ENCODE data around the gene EDIL3. TPM values are rescaled to one million over a fixed set of nuclear protein-coding genes. Genes with fewer than 3 reads are reported as not detected.

EDIL3 gene, protein sequence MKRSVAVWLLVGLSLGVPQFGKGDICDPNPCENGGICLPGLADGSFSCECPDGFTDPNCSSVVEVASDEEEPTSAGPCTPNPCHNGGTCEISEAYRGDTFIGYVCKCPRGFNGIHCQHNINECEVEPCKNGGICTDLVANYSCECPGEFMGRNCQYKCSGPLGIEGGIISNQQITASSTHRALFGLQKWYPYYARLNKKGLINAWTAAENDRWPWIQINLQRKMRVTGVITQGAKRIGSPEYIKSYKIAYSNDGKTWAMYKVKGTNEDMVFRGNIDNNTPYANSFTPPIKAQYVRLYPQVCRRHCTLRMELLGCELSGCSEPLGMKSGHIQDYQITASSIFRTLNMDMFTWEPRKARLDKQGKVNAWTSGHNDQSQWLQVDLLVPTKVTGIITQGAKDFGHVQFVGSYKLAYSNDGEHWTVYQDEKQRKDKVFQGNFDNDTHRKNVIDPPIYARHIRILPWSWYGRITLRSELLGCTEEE
- not detected for total RNA-seq

DNA sequence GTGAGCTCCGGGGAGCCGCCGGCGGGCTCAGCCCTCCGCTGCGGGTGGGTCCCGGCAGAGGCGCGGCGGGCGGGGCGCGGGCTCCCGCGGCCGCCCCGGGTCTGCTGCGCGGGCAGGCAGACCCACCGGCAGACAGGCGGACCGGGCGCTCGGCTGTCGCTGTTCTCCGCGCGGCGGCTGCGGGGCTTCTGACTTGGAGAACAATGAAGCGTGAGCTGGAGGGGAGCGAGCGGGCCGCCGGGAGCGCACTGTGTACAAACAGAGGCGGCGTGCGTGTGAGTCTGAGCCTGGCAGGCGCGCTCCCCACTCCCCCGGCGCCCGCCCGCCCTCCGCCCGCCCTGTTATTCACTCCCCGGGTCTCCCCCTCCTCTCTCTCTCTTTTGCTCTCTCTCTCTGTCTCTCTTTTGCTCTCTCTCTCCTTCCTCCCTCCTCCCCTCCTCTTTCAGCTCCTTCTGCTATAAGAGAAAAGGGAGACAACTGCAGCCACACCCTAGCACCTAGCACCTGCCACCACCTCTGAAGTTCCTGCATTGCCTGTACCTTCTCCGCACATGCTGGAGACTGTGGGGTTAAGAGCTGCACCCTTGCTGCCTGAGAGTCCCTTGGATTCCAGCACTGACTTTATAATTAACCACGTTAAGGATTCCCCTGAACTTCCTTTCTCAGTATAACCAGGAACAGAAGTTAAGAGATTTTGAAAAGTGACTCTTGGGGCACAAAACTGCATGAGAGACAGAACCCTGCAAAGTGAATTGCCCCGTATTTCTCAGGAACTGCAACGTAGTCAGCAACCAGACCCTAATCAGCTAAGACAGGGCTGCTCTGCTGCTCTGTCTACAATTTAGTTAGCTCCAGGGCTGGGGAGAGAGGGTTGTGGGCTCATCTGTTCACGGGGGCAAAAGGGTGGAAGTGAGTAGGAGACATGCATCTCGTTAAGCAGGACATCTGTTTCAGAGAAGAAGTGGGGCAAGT is at the start of gene EDIL3:
TSS of gene EDIL3 (minus strand) at position 277 of the 972 bp plus-strand sequence. CDS start 506 bp downstream, outside the sequence.
- peaks cover 8% of the 10 kb centered on the region for H3K4me1 Mint-ChIP-seq (ENCODE audit: low read depth)
- peaks cover 0 to 2% of the 10 kb centered on the region in 2 donors for H3K9me3 Mint-ChIP-seq
- ATAC-seq (replicated peaks in 1 of 2): no peak
- peak within 1 kb of the TSS; percentile 54 to 64 for H3K4me3 Mint-ChIP-seq
- peaks cover 40% of the 10 kb centered on the region for H3K27me3 Mint-ChIP-seq (ENCODE audit: low read depth)
- H3K27ac Mint-ChIP-seq: no peak within 1 kb of the TSS
- H3K36me3 Mint-ChIP-seq (ENCODE audit: insufficient read depth in 2 of 2): peaks cover 0 to 5% of the 10 kb centered on the region in 2 donors
- DNase-seq: no peak

DNA sequence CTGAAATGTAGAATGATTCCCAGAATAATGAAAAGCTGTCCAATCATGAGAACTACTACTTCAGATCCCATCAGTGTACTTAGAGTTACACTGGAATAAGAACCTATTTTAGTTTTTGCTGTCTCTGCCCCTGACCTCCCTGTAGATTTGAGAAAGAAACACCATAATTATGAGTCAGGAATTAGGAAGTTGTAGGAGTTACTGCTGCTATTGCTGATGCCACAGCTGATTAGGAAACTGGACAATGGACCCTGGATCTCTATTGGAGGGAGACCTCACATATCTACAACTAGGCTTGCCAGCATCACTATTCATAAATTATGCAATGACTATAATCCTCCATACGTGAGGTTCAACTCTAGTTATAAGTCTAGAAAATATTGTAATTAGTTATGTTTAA is 48.8 kb upstream of the EDIL3 start:
- no peak overlapping the region for H3K27ac Mint-ChIP-seq
- no peak for DNase-seq
- no peaks in the 10 kb centered on the region for H3K36me3 Mint-ChIP-seq (ENCODE audit: insufficient read depth in 2 of 2)
- H3K4me3 Mint-ChIP-seq: no peak overlapping the region
- ATAC-seq (replicated peaks in 1 of 2): no peak
- H3K4me1 Mint-ChIP-seq (ENCODE audit: low read depth): no peaks in the 10 kb centered on the region
- no peaks in the 10 kb centered on the region for H3K27me3 Mint-ChIP-seq (ENCODE audit: low read depth)
- peaks cover 1 to 8% of the 10 kb centered on the region in 2 donors for H3K9me3 Mint-ChIP-seq

DNA sequence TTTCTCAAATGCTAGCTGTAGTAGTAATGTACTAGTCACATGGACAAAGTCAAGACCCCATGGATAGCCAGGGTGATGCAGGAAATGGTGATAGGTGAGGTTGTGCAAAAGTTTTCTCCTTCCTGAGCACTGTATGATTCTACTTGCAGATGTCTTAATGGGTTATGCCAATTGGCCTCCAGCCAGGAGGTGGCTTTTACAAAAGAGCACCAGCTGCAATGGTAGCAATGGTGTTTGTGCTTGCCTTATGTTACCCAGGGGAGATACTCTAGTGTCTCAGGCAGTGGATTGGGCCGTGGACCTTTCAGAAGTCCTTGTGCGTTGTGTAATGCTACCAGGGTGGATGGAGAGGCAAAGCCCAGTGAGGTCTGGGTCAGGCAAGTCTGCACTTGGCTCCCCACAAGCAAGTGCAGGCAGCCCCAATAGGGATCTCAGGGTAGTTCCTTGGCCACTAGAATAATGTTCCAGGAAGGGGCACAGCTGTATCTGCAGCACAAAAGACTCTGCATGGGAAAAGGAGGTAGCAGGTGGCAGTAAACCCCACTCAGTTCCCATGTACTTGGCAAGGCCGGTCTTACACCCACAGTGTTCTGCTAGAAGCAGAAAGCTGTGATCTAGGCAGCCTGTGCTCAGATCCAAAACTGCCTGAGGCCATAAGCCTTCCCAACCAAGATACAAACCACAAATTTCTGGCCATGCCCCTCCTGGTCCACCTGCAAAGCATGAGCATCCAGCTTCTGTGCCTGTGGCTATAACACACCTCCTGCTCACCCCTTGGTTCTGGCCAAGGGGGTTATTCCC is 46.4 kb upstream of the EDIL3 start:
- Mint-ChIP-seq H3K9me3 (peaks cover 0 to 9% of the 10 kb centered on the region in 2 donors), H3K36me3 (ENCODE audit: insufficient read depth in 2 of 2) (no peaks in the 10 kb centered on the region), H3K4me3 (no peak overlapping the region), H3K27ac (no peak overlapping the region), H3K4me1 (ENCODE audit: low read depth) (no peaks in the 10 kb centered on the region), H3K27me3 (ENCODE audit: low read depth) (no peaks in the 10 kb centered on the region)
- ATAC-seq (replicated peaks in 1 of 2) (no peak), DNase-seq (no peak)

DNA sequence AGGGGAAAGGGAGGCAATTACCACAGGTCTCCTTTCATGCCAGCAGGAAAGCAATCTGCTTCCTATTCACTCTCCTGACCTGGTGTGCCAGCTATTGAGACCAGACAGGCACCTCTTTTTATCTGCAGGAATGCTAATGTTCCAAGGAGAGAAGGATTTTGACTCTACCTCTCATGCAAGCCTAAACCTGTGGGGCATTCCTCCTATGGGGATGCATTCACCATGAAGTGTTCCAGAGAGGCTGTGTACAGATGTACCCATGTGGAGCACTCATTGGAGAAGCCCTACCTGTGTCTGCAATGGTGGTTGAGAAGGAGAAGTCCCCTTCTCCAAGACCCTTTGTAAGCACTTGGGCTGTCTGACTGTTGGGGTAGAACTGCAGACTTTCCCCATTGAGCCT is 45.4 kb upstream of the EDIL3 start:
- Mint-ChIP-seq H3K9me3 (peaks cover 0 to 7% of the 10 kb centered on the region in 2 donors), H3K4me3 (no peak overlapping the region), H3K27ac (no peak overlapping the region), H3K36me3 (ENCODE audit: insufficient read depth in 2 of 2) (no peaks in the 10 kb centered on the region), H3K4me1 (ENCODE audit: low read depth) (no peaks in the 10 kb centered on the region), H3K27me3 (ENCODE audit: low read depth) (no peaks in the 10 kb centered on the region)
- ATAC-seq (replicated peaks in 1 of 2): no peak
- DNase-seq: no peak

DNA sequence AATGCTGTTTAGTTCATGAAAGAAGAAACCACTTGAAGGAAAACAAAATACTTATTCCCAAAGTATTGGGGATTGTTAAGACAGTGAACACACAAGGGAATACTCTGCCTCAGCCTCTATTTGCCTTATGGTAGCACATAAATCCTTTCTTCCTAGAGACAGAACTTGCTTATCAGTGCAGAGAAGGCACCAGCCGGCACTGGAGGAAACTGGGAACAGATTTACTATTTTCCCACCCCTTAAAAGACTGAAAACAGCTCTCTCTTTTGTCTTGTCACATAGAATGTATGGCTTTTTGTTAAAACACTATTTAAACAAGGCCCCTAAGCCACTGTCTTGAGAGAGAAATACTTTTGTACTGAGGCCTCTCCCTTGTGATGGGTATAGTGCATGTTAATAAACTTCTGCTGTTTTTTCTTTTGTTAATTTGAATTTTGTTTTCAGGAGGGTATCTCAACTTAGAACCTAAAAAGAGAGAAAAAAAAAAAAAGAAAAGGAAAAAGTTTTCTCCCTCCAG is 40.7 kb upstream of the EDIL3 start:
- ATAC-seq (replicated peaks in 1 of 2) (no peak), DNase-seq (no peak)
- Mint-ChIP-seq H3K27ac (no peak overlapping the region), H3K9me3 (peaks cover 0 to 7% of the 10 kb centered on the region in 2 donors), H3K4me1 (ENCODE audit: low read depth) (no peaks in the 10 kb centered on the region), H3K4me3 (no peak overlapping the region), H3K27me3 (ENCODE audit: low read depth) (no peaks in the 10 kb centered on the region), H3K36me3 (ENCODE audit: insufficient read depth in 2 of 2) (no peaks in the 10 kb centered on the region)

DNA sequence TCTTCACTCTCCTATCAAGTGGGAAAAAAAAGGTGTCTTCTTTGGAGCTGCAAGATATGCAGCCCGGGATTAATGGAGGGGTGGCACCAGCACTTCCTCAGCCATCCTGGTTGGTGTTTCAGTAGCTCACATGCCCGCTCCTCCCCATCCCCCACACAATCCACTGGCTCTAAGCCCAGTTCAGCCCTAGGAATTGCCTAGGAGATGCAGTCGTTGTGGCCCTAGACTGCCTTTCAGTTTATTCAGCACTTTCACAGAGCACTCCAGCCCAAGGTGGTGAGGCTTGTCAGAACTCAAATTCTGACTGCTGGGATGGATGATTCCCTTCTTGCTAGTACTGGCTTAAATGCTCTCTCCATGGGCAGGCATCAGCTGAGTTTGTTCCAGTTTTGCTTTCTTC is 35.1 kb upstream of the EDIL3 start:
- Mint-ChIP-seq H3K4me3 (no peak overlapping the region), H3K27me3 (ENCODE audit: low read depth) (no peaks in the 10 kb centered on the region), H3K4me1 (ENCODE audit: low read depth) (no peaks in the 10 kb centered on the region), H3K36me3 (ENCODE audit: insufficient read depth in 2 of 2) (no peaks in the 10 kb centered on the region), H3K9me3 (peaks cover 0 to 2% of the 10 kb centered on the region in 2 donors), H3K27ac (no peak overlapping the region)
- ATAC-seq (replicated peaks in 1 of 2): no peak
- no peak for DNase-seq

DNA sequence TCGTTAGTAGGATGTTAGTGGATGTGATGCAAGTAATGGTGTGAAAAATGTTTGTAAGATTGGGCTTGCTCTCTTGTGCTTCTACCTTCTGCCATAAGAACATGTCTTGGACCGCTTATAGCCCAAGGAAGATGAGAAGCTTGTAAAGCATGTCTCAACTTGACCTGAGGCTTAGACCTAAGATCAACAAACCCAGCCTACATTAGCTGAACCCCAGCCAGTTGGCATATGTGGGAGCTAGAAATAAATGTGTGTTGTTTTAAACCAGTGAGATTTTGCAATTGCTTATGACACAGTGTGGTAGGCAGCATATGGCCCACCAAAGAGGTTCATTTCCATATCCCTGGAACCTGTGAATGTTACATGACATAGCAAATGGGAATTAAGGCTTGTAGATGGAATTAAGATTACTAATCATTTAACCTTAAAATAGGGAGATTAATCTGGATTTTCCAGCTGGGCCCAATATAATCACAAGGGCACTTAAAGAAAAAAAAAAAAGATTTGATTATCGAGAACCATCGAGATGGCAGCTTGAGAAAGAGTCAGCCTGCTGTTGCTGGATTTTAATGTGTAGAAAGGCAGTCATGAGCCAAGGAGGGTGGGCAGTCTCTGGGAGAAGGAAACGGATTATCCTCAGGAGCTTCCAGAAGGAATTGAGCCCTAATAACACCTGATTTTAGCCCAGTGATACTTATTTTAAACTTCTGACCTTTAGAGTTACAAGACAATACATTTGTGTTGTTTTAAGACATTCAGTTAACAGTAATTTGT is 27.3 kb upstream of the EDIL3 start:
- H3K36me3 Mint-ChIP-seq (ENCODE audit: insufficient read depth in 2 of 2): peaks cover 0 to 1% of the 10 kb centered on the region in 2 donors
- H3K9me3 Mint-ChIP-seq: peaks cover 2% of the 10 kb centered on the region in 2 donors
- DNase-seq: no peak
- H3K27ac Mint-ChIP-seq: no peak overlapping the region
- no peaks in the 10 kb centered on the region for H3K27me3 Mint-ChIP-seq (ENCODE audit: low read depth)
- ATAC-seq (replicated peaks in 1 of 2): no peak
- H3K4me1 Mint-ChIP-seq (ENCODE audit: low read depth): no peaks in the 10 kb centered on the region
- no peak overlapping the region for H3K4me3 Mint-ChIP-seq

DNA sequence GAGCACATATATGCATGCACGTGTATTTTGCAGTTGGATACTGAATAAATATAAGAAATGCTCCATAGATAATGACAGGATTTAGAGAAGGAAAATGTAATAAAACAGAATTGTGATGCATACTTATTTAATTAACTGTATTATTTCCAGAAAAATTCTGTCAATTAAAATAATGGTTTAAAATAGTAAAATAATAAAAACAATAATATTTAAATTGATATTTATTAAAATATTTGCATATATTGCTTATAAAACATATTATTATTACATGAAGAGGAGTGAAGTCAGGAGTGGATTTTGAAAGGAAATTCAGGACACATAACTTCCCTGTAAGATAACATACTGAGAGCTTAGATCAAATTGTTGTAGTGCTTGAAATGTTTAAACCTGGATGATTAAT is 21.4 kb upstream of the EDIL3 start:
- Mint-ChIP-seq H3K36me3 (ENCODE audit: insufficient read depth in 2 of 2) (no peaks in the 10 kb centered on the region), H3K27me3 (ENCODE audit: low read depth) (no peaks in the 10 kb centered on the region), H3K27ac (no peak overlapping the region), H3K4me1 (ENCODE audit: low read depth) (no peaks in the 10 kb centered on the region), H3K4me3 (no peak overlapping the region), H3K9me3 (no peaks in the 10 kb centered on the region)
- ATAC-seq (replicated peaks in 1 of 2) (no peak), DNase-seq (no peak)

DNA sequence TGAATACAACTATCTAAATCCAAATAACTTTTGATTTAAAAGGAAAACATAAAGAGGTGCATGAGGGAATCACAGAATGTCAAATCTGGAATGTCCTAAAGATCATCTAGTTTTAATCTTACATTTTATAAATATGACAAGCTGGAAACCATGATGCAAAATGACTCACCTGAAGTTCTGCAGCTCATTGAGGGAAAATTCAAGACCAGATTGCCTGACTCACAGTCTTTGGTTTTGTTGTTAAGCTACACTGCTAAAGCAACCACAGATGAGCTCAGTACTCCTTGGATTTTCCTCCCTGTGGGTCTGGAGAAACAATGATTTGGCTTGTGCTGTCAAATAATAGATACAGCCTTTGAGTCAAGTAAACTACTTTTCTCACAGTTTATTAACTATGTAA is 19.1 kb upstream of the EDIL3 start:
- ATAC-seq (replicated peaks in 1 of 2): no peak
- no peaks in the 10 kb centered on the region for H3K4me1 Mint-ChIP-seq (ENCODE audit: low read depth)
- no peak for DNase-seq
- no peaks in the 10 kb centered on the region for H3K27me3 Mint-ChIP-seq (ENCODE audit: low read depth)
- no peak overlapping the region for H3K27ac Mint-ChIP-seq
- H3K36me3 Mint-ChIP-seq (ENCODE audit: insufficient read depth in 2 of 2): no peaks in the 10 kb centered on the region
- no peaks in the 10 kb centered on the region for H3K9me3 Mint-ChIP-seq
- H3K4me3 Mint-ChIP-seq: no peak overlapping the region

DNA sequence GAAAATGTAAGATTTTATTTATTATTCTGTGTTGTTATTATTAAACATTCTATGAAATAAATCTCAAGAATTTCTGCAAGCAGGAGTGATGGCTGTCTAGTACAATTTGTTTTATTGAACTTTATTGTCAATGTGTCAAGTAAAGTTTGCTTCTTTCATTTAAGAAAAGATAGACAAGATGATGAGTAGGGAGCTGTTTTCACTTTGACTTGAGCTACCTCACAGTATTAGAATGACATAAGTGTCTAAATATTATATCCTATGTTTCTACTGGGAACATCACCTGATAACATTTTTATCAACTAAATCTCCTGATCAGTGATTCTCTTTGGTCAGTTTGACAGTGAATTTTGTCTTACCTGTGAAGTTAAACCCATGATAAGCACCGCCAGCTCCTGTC is 12.7 kb upstream of the EDIL3 start:
- Mint-ChIP-seq H3K4me3 (no peak overlapping the region), H3K27me3 (ENCODE audit: low read depth) (no peaks in the 10 kb centered on the region), H3K36me3 (ENCODE audit: insufficient read depth in 2 of 2) (no peaks in the 10 kb centered on the region), H3K27ac (no peak overlapping the region), H3K9me3 (peaks cover 0 to 2% of the 10 kb centered on the region in 2 donors), H3K4me1 (ENCODE audit: low read depth) (no peaks in the 10 kb centered on the region)
- ATAC-seq (replicated peaks in 1 of 2) (no peak), DNase-seq (no peak)

DNA sequence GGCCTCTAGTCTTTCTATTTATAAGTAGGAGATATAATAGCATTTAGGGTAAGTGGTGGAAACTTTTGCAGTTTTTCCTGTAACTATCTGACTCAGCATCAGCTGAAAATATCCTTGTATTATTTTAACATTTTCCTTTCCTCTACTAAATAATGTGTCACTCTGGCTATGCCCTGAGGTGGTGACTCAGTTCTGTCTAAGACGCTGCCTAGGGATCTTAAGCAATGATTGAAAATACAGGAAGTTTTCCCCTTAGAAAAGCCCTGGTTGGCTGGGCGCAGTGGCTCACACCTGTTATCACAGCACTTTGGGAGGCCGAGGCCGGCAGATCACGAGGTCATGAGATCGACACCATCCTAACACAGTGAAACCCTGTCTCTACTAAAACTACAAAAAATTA is 9.3 kb upstream of the EDIL3 start:
- DNase-seq (no peak), ATAC-seq (replicated peaks in 1 of 2) (no peak)
- no peak overlapping the region for H3K4me3 Mint-ChIP-seq
- no peaks in the 10 kb centered on the region for H3K36me3 Mint-ChIP-seq (ENCODE audit: insufficient read depth in 2 of 2)
- peaks cover 2% of the 10 kb centered on the region in 2 donors for H3K9me3 Mint-ChIP-seq
- H3K27me3 Mint-ChIP-seq (ENCODE audit: low read depth): no peaks in the 10 kb centered on the region
- H3K27ac Mint-ChIP-seq: no peak overlapping the region
- no peaks in the 10 kb centered on the region for H3K4me1 Mint-ChIP-seq (ENCODE audit: low read depth)

DNA sequence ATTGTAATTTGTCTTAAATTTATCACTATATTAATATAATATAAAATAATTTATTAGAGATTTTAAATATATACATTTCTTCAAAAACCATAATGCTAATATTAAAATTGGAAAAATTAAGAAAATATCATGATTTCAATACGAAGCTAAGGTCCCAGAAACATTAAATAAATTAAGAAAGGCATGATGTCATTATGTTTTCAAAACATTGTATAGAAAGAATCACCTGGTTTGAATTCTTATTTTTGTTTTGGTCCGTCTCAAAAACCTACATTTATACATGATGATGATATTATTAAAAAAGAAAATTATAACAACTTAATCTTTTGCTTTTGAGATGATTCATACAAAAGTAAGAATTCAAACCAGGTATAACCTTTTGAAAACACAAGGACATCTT is 8.2 kb upstream of the EDIL3 start:
- no peak overlapping the region for H3K4me3 Mint-ChIP-seq
- DNase-seq: no peak
- no peaks in the 10 kb centered on the region for H3K36me3 Mint-ChIP-seq (ENCODE audit: insufficient read depth in 2 of 2)
- no peaks in the 10 kb centered on the region for H3K27me3 Mint-ChIP-seq (ENCODE audit: low read depth)
- no peaks in the 10 kb centered on the region for H3K4me1 Mint-ChIP-seq (ENCODE audit: low read depth)
- ATAC-seq (replicated peaks in 1 of 2): no peak
- peaks cover 2% of the 10 kb centered on the region in 2 donors for H3K9me3 Mint-ChIP-seq
- H3K27ac Mint-ChIP-seq: no peak overlapping the region
